Ureter (tissue), 1 donor: ENCODE results near the gene MLLT11. TPM values are rescaled to one million over a fixed set of nuclear protein-coding genes. Genes with fewer than 3 reads are reported as not detected.

ENCODE experiments used
- DNase-seq: peaks from one replicate; pipeline ENCODE4 v3.0.0-alpha.2; 2020; ENCODE audit warnings: low spot score
- total RNA-seq: library from RNA; stranded (reverse); gene quantifications from one replicate; pipeline ENCODE4 v1.2.4, GENCODE V29; 2023
- donor health status: DM: yes; HTN: yes; CAD: no.

The MLLT11 gene
- 1.4 TPM for total RNA-seq

GRCh38 chr1:151060007-151060656 is at the start of gene MLLT11:
TSS of gene MLLT11 (plus strand) at chr1:151060397. CDS start at chr1:151067225, 6,828 bp downstream.
- DNase-seq: no peak

- DNase-seq: no peak
Measured at GRCh38 chr1:151011154-151011850, 48.9 kb upstream of the MLLT11 start.

- DNase-seq: no peak
Measured at GRCh38 chr1:151012684-151013471, 47.3 kb upstream of the MLLT11 start.

GRCh38 chr1:151013518-151013917 is 46.7 kb upstream of the MLLT11 start:
- DNase-seq: no peak

- DNase-seq: peak; percentile 82
Measured at GRCh38 chr1:151024540-151025146, 35.6 kb upstream of the MLLT11 start.

- no peak for DNase-seq
Measured at GRCh38 chr1:151026460-151026859, 33.7 kb upstream of the MLLT11 start.

GRCh38 chr1:151032164-151032563 is 28.0 kb upstream of the MLLT11 start:
- no peak for DNase-seq

- no peak for DNase-seq
Measured at GRCh38 chr1:151035167-151035566, 25.0 kb upstream of the MLLT11 start.

- DNase-seq: no peak
Measured at GRCh38 chr1:151036356-151036755, 23.8 kb upstream of the MLLT11 start, which contains the start of gene BNIPL. TSS of gene BNIPL (plus strand) at chr1:151036586. CDS start at chr1:151036726, 140 bp downstream.

- DNase-seq: no peak
Measured at GRCh38 chr1:151037032-151037431, 23.2 kb upstream of the MLLT11 start.

GRCh38 chr1:151039521-151039920 is 20.7 kb upstream of the MLLT11 start:
- no peak for DNase-seq

GRCh38 chr1:151043163-151043562 is 17.0 kb upstream of the MLLT11 start:
- no peak for DNase-seq

- DNase-seq: peak; percentile 77
Measured at GRCh38 chr1:151047591-151047924, 12.6 kb upstream of the MLLT11 start, which contains the start of gene C1orf56. TSS of gene C1orf56 (plus strand) at chr1:151047751. CDS start at chr1:151047848, 97 bp downstream.

- peak; percentile 80 for DNase-seq
Measured at GRCh38 chr1:151047925-151048644, 12.1 kb upstream of the MLLT11 start.

GRCh38 chr1:151048645-151049032 is 11.6 kb upstream of the MLLT11 start:
- no peak for DNase-seq

GRCh38 chr1:151049458-151049857 is 10.7 kb upstream of the MLLT11 start:
- DNase-seq: no peak

- DNase-seq: no peak
Measured at GRCh38 chr1:151050051-151050688, 10.0 kb upstream of the MLLT11 start.

GRCh38 chr1:151051356-151052009 is 8.7 kb upstream of the MLLT11 start:
- no peak for DNase-seq

GRCh38 chr1:151054971-151055547 is 5.1 kb upstream of the MLLT11 start:
- no peak for DNase-seq

GRCh38 chr1:151055581-151055980 is 4.6 kb upstream of the MLLT11 start:
- DNase-seq: no peak
